Mesenchymal stem cell (in vitro differentiated cells and primary cell): ENCODE data around the gene LCLAT1.

Experiments used
- DNase-seq: peaks from one replicate; pipeline ENCODE4 v3.0.0-alpha.2; 2013
- H2AFZ ChIP-seq: one replicate; pipeline ENCODE4 v1.6.1; 2013; ENCODE audit warnings: low read depth, mild to moderate bottlenecking, control low read depth, inconsistent platforms, low read length, moderate library complexity
- H2AK5ac ChIP-seq: 2 replicates; pipeline ENCODE4 v1.6.1; 2013; ENCODE audit warnings: low read length, moderate library complexity, mild to moderate bottlenecking, inconsistent platforms; ENCODE audit not compliant: severe bottlenecking
- H2BK120ac ChIP-seq: one replicate; pipeline ENCODE4 v1.6.1; 2013; ENCODE audit warnings: low read depth, mild to moderate bottlenecking, inconsistent platforms, low read length, moderate library complexity
- H2BK12ac ChIP-seq, 2 experiments: one replicate each; pipeline ENCODE4 v1.6.1; 2013; ENCODE audit warnings: inconsistent platforms in 2 of 2, low read length in 2 of 2, mild to moderate bottlenecking in 2 of 2, moderate library complexity in 2 of 2, control low read depth in 1 of 2
- H2BK15ac ChIP-seq: one replicate; pipeline ENCODE4 v1.6.1; 2013; ENCODE audit warnings: mild to moderate bottlenecking, low read depth, inconsistent platforms; ENCODE audit not compliant: poor library complexity, severe bottlenecking
- H2BK5ac ChIP-seq: 2 replicates; pipeline ENCODE4 v1.6.1; 2013; ENCODE audit warnings: low read depth, mild to moderate bottlenecking, low read length, control low read depth, inconsistent platforms; ENCODE audit not compliant: poor library complexity, severe bottlenecking
- H3K14ac ChIP-seq, 2 experiments: one replicate each; pipeline ENCODE4 v1.6.1; 2013; ENCODE audit warnings: inconsistent platforms in 2 of 2, low read length in 2 of 2, control low read depth in 1 of 2, mild to moderate bottlenecking in 1 of 2, moderate library complexity in 1 of 2
- H3K18ac ChIP-seq, 2 experiments: one replicate each; pipeline ENCODE4 v1.6.1; 2013; ENCODE audit warnings: inconsistent platforms in 2 of 2, low read length in 2 of 2, control low read depth in 1 of 2, low read depth in 1 of 2, mild to moderate bottlenecking in 1 of 2
- H3K23ac ChIP-seq, 2 experiments: one replicate each; pipeline ENCODE4 v1.6.1; 2013; ENCODE audit warnings: inconsistent platforms in 2 of 2, low read length in 2 of 2, mild to moderate bottlenecking in 2 of 2, moderate library complexity in 2 of 2, control low read depth in 1 of 2
- H3K27ac ChIP-seq: 2 replicates; pipeline ENCODE4 v1.5.1; 2013; ENCODE audit warnings: mild to moderate bottlenecking, moderate library complexity, low read length, control low read depth, inconsistent platforms; ENCODE audit not compliant: poor library complexity, severe bottlenecking
- H3K27me3 ChIP-seq, 2 experiments: 2 replicates each; pipeline versions ENCODE4 v1.6.1 to v1.7.0; 2013; ENCODE audit warnings: low read length in 2 of 2, mild to moderate bottlenecking in 2 of 2, moderate library complexity in 2 of 2, control low read depth in 1 of 2, inconsistent platforms in 1 of 2; ENCODE audit not compliant: control insufficient read depth in 1 of 2, insufficient read depth in 1 of 2
- H3K36me3 ChIP-seq, 2 experiments: 2 replicates each; pipeline versions ENCODE4 v1.6.1 to v1.7.0; 2013; ENCODE audit warnings: low read length in 2 of 2, control low read depth in 1 of 2, inconsistent platforms in 1 of 2, low read depth in 1 of 2, mild to moderate bottlenecking in 1 of 2; ENCODE audit not compliant: insufficient read depth in 2 of 2, control insufficient read depth in 1 of 2
- H3K4ac ChIP-seq, 2 experiments: one replicate each; pipeline ENCODE4 v1.6.1; 2013; ENCODE audit warnings: inconsistent platforms in 2 of 2, low read length in 2 of 2, mild to moderate bottlenecking in 2 of 2, moderate library complexity in 2 of 2, control low read depth in 1 of 2, low read depth in 1 of 2
- H3K4me1 ChIP-seq: 2 replicates; pipeline ENCODE4 v1.6.1; 2013; ENCODE audit warnings: low read depth, low read length, control low read depth; ENCODE audit not compliant: control insufficient read depth, insufficient read depth
- H3K4me2 ChIP-seq: 2 replicates; pipeline ENCODE4 v1.6.1; 2013; ENCODE audit warnings: low read length, mild to moderate bottlenecking, inconsistent platforms; ENCODE audit not compliant: poor library complexity, severe bottlenecking
- H3K4me3 ChIP-seq, 2 experiments: 2 replicates each; pipeline versions ENCODE4 v1.5.1 to v1.7.0; 2013; ENCODE audit warnings: low read length in 2 of 2, mild to moderate bottlenecking in 2 of 2, control low read depth in 1 of 2, low read depth in 1 of 2; ENCODE audit not compliant: insufficient read depth in 1 of 2
- H3K79me1 ChIP-seq: replicated peaks from 2 replicates; pipeline ENCODE4 v1.6.1; 2013; ENCODE audit warnings: mild to moderate bottlenecking, control low read depth, low read length, inconsistent platforms; ENCODE audit not compliant: poor library complexity, severe bottlenecking
- H3K9ac ChIP-seq: 2 replicates; pipeline ENCODE4 v1.7.0; 2013; ENCODE audit warnings: mild to moderate bottlenecking, low read length, moderate library complexity
- H3K9me3 ChIP-seq: 2 replicates; pipeline ENCODE4 v1.7.0; 2013; ENCODE audit warnings: mild to moderate bottlenecking, low read length; ENCODE audit not compliant: control insufficient read depth
- H4K8ac ChIP-seq: one replicate; pipeline ENCODE4 v1.6.1; 2013; ENCODE audit warnings: inconsistent platforms, mild to moderate bottlenecking, low read length, moderate library complexity
- H4K91ac ChIP-seq: one replicate; pipeline ENCODE4 v1.6.1; 2013; ENCODE audit warnings: mild to moderate bottlenecking, low read length, inconsistent platforms
- WGBS: methylation state at CpG from one replicate; pipeline ENCODE4 v1.1.7; 2013; ENCODE audit warnings: mixed read lengths; 5-methylcytosine and 5-hydroxymethylcytosine counted together

The LCLAT1 gene

GRCh38 chr2:30631051-30631671, 184.1 kb downstream of the LCLAT1 start:
- no peak overlapping the region for H4K8ac ChIP-seq
- no peak overlapping the region for H2BK5ac ChIP-seq
- no peaks in the 10 kb centered on the region for H3K4me1 ChIP-seq
- H3K36me3 ChIP-seq: no peaks in the 10 kb centered on the region
- no peak overlapping the region for H2AK5ac ChIP-seq
- no peak overlapping the region for H2BK120ac ChIP-seq
- no peak overlapping the region for H3K27ac ChIP-seq
- H4K91ac ChIP-seq: no peak overlapping the region
- no CpG with 5 or more reads among the region's 1 CpG for WGBS
- H3K4me2 ChIP-seq: no peak overlapping the region
- H3K4ac ChIP-seq: no peak overlapping the region
- no peak overlapping the region for H3K23ac ChIP-seq
- peak; percentile 25 for DNase-seq
- H3K4me3 ChIP-seq: no peak overlapping the region
- H2BK12ac ChIP-seq: no peak overlapping the region
- H3K14ac ChIP-seq: no peak overlapping the region
- no peak overlapping the region for H3K9ac ChIP-seq
- H3K79me1 ChIP-seq: no peaks in the 10 kb centered on the region
- H2BK15ac ChIP-seq: no peak overlapping the region
- no peak overlapping the region for H3K18ac ChIP-seq
- no peaks in the 10 kb centered on the region for H3K27me3 ChIP-seq
- H2AFZ ChIP-seq: no peak overlapping the region
- no peaks in the 10 kb centered on the region for H3K9me3 ChIP-seq

DNA sequence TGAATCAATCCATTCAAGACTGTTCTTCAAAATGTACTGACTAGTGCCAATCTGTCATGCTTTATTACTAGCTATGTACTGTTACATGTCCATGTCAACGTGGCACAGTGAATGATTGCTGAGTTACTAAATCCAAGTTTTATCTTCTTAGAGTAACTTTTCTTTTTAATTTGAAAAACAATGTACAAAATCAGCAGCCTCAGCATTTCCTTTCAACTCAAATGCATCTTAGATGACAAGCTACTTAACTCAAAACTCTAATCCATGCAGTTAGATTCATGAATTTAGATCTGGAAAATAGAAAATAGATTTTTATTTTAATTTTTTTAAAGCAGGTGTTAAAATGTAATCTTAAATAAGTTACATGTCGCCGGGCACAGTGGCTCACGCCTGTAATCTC, 186.0 kb downstream of the LCLAT1 start:
- Histone ChIP-seq H3K27me3 (no peaks in the 10 kb centered on the region), H4K91ac (no peak overlapping the region), H3K79me1 (no peaks in the 10 kb centered on the region), H2BK5ac (no peak overlapping the region), H3K4me3 (no peak overlapping the region), H3K14ac (no peak overlapping the region), H2BK12ac (no peak overlapping the region), H3K18ac (no peak overlapping the region), H4K8ac (no peak overlapping the region), H3K9ac (no peak overlapping the region), H2AK5ac (no peak overlapping the region), H2AFZ (no peak overlapping the region), H2BK15ac (no peak overlapping the region), H3K4ac (no peak overlapping the region), H3K9me3 (no peaks in the 10 kb centered on the region), H2BK120ac (no peak overlapping the region), H3K36me3 (no peaks in the 10 kb centered on the region), H3K23ac (no peak overlapping the region), H3K4me1 (no peaks in the 10 kb centered on the region), H3K27ac (no peak overlapping the region), H3K4me2 (no peak overlapping the region)
- DNase-seq: no peak
- WGBS: no CpG with 5 or more reads among the region's 4 CpGs

- Histone ChIP-seq H3K27me3 (no peaks in the 10 kb centered on the region), H2BK5ac (no peak overlapping the region), H3K79me1 (no peaks in the 10 kb centered on the region), H2BK12ac (no peak overlapping the region), H3K9ac (no peak overlapping the region), H3K14ac (no peak overlapping the region), H4K8ac (no peak overlapping the region), H3K9me3 (no peaks in the 10 kb centered on the region), H4K91ac (no peak overlapping the region), H3K18ac (no peak overlapping the region), H3K36me3 (peaks cover 3 to 6% of the 10 kb centered on the region in 2 experiments), H3K4me1 (no peaks in the 10 kb centered on the region), H3K4me3 (no peak overlapping the region), H2BK120ac (no peak overlapping the region), H3K27ac (no peak overlapping the region), H3K23ac (no peak overlapping the region), H3K4me2 (no peak overlapping the region), H3K4ac (no peak overlapping the region), H2AK5ac (no peak overlapping the region), H2AFZ (no peak overlapping the region), H2BK15ac (no peak overlapping the region)
- DNase-seq: no peak
- 74% methylated on average over 1 of the region's 1 CpG for WGBS
Observed at GRCh38 chr2:30636311-30636710, 189.3 kb downstream of the LCLAT1 start.

GRCh38 chr2:30639836-30640235, 192.8 kb downstream of the LCLAT1 start:
- Histone ChIP-seq H2AK5ac (no peak overlapping the region), H3K36me3 (peaks cover 3 to 10% of the 10 kb centered on the region in 2 experiments), H3K79me1 (no peaks in the 10 kb centered on the region), H3K4me2 (no peak overlapping the region), H3K27me3 (no peaks in the 10 kb centered on the region), H4K91ac (no peak overlapping the region), H2AFZ (no peak overlapping the region), H3K4me1 (no peaks in the 10 kb centered on the region), H4K8ac (no peak overlapping the region), H3K9ac (no peak overlapping the region), H3K18ac (no peak overlapping the region), H2BK15ac (no peak overlapping the region), H3K9me3 (no peaks in the 10 kb centered on the region), H3K4ac (no peak overlapping the region), H3K23ac (no peak overlapping the region), H3K4me3 (no peak overlapping the region), H3K27ac (no peak overlapping the region), H3K14ac (no peak overlapping the region), H2BK5ac (no peak overlapping the region), H2BK120ac (no peak overlapping the region), H2BK12ac (no peak overlapping the region)
- no peak for DNase-seq
- 88% methylated on average over 5 of the region's 5 CpGs for WGBS
